Measurements from ENCODE around the gene SIGLEC14. TPM values are rescaled to one million over a fixed set of nuclear protein-coding genes. Genes with fewer than 3 reads are reported as not detected.
"Not testable (repeated sequence)": the region's sequence is repeated elsewhere in the genome, so short reads cannot be mapped to it uniquely, and the experiment has no call there.

SIGLEC14 gene
- total RNA-seq, 1 donor from 2014 or later: not detected

GRCh38 chr19:51632126-51632525 is 14.5 kb downstream of the SIGLEC14 start:
- H3K36me3 ChIP-seq (ENCODE audit: insufficient read depth, low read length): no peaks in the 10 kb centered on the region
- no peak overlapping the region for H3K4me3 Mint-ChIP-seq (ENCODE audit: unreplicated experiment)
- no peaks in the 10 kb centered on the region for H3K36me3 Mint-ChIP-seq (ENCODE audit: low read depth, unreplicated experiment)
- DNase-seq (ENCODE audit: low read depth) (no peak), FAIRE-seq (no peak)
- H3K4me1 ChIP-seq (ENCODE audit: insufficient read depth, low read length): no peaks in the 10 kb centered on the region
- no peaks in the 10 kb centered on the region for H3K79me2 ChIP-seq (ENCODE audit: insufficient read depth, low read length)
- H3K4me1 Mint-ChIP-seq (ENCODE audit: low read depth, unreplicated experiment): no peaks in the 10 kb centered on the region
- H3K9me3 ChIP-seq (ENCODE audit: insufficient read depth, low read depth, low read length): peaks cover 8% of the 10 kb centered on the region
- H3K27me3 ChIP-seq (ENCODE audit: insufficient read depth, low read length): no peaks in the 10 kb centered on the region
- no peak for TF ChIP-seq CTCF (IDR thresholded peaks at IDR 0.05; ENCODE audit: insufficient read depth, low read depth, low read length)
- no peak for TF ChIP-seq EZH2 (IDR thresholded peaks at IDR 0.05; ENCODE audit: insufficient read depth, low read length)
- H3K4me3 ChIP-seq (ENCODE audit: insufficient read depth, low read depth, low read length): no peak overlapping the region
- H3K4me2 ChIP-seq (ENCODE audit: low read length): no peak overlapping the region
- H3K9ac ChIP-seq (ENCODE audit: low read length): no peak overlapping the region
- no peak overlapping the region for H3K27ac ChIP-seq (ENCODE audit: low read depth, low read length)
- H3K9me3 Mint-ChIP-seq (ENCODE audit: unreplicated experiment): peaks cover 8% of the 10 kb centered on the region
- H2AFZ ChIP-seq (ENCODE audit: low read depth, low read length): no peak overlapping the region
- no peaks in the 10 kb centered on the region for H4K20me1 ChIP-seq (ENCODE audit: insufficient read depth, low read length)
- no peak overlapping the region for H3K27ac Mint-ChIP-seq (ENCODE audit: unreplicated experiment)
- no peaks in the 10 kb centered on the region for H3K27me3 Mint-ChIP-seq (ENCODE audit: low read depth, unreplicated experiment)

- not testable (repeated sequence) for H3K4me1 ChIP-seq (ENCODE audit: insufficient read depth, low read length); DNase-seq (ENCODE audit: low read depth); H3K27me3 Mint-ChIP-seq (ENCODE audit: low read depth, unreplicated experiment); H3K4me1 Mint-ChIP-seq (ENCODE audit: low read depth, unreplicated experiment); H3K79me2 ChIP-seq (ENCODE audit: insufficient read depth, low read length); H3K27me3 ChIP-seq (ENCODE audit: insufficient read depth, low read length); H3K27ac Mint-ChIP-seq (ENCODE audit: unreplicated experiment); H3K9ac ChIP-seq (ENCODE audit: low read length); H3K4me3 Mint-ChIP-seq (ENCODE audit: unreplicated experiment); H3K9me3 ChIP-seq (ENCODE audit: insufficient read depth, low read depth, low read length); H2AFZ ChIP-seq (ENCODE audit: low read depth, low read length); H3K36me3 ChIP-seq (ENCODE audit: insufficient read depth, low read length); FAIRE-seq; H3K36me3 Mint-ChIP-seq (ENCODE audit: low read depth, unreplicated experiment); H3K27ac ChIP-seq (ENCODE audit: low read depth, low read length); H4K20me1 ChIP-seq (ENCODE audit: insufficient read depth, low read length); H3K4me2 ChIP-seq (ENCODE audit: low read length); H3K4me3 ChIP-seq (ENCODE audit: insufficient read depth, low read depth, low read length)
- H3K9me3 Mint-ChIP-seq (ENCODE audit: unreplicated experiment): peaks cover 15% of the 10 kb centered on the region
Measured at GRCh38 chr19:51630315-51630714, 16.3 kb downstream of the SIGLEC14 start, which contains the start of gene SIGLEC5. Gene SIGLEC5 (minus strand): TSS chr19:51630401. CDS start chr19:51630335, 66 bp downstream.

GRCh38 chr19:51628153-51628939 is 18.3 kb downstream of the SIGLEC14 start:
- Mint-ChIP-seq H3K36me3 (ENCODE audit: low read depth, unreplicated experiment) (no peaks in the 10 kb centered on the region), H3K4me1 (ENCODE audit: low read depth, unreplicated experiment) (no peaks in the 10 kb centered on the region), H3K9me3 (ENCODE audit: unreplicated experiment) (peaks cover 17% of the 10 kb centered on the region), H3K4me3 (ENCODE audit: unreplicated experiment) (no peak overlapping the region), H3K27ac (ENCODE audit: unreplicated experiment) (no peak overlapping the region), H3K27me3 (ENCODE audit: low read depth, unreplicated experiment) (peaks cover 4% of the 10 kb centered on the region)
- Histone ChIP-seq H3K9ac (ENCODE audit: low read length) (no peak overlapping the region), H3K4me1 (ENCODE audit: insufficient read depth, low read length) (no peaks in the 10 kb centered on the region), H3K79me2 (ENCODE audit: insufficient read depth, low read length) (no peaks in the 10 kb centered on the region), H3K9me3 (ENCODE audit: insufficient read depth, low read depth, low read length) (peaks cover 6% of the 10 kb centered on the region), H4K20me1 (ENCODE audit: insufficient read depth, low read length) (no peaks in the 10 kb centered on the region), H2AFZ (ENCODE audit: low read depth, low read length) (no peak overlapping the region), H3K4me3 (ENCODE audit: insufficient read depth, low read depth, low read length) (no peak overlapping the region), H3K27ac (ENCODE audit: low read depth, low read length) (no peak overlapping the region), H3K27me3 (ENCODE audit: insufficient read depth, low read length) (no peaks in the 10 kb centered on the region), H3K4me2 (ENCODE audit: low read length) (no peak overlapping the region), H3K36me3 (ENCODE audit: insufficient read depth, low read length) (no peaks in the 10 kb centered on the region)
- no peak for DNase-seq (ENCODE audit: low read depth)
- no peak for TF ChIP-seq EZH2 (IDR thresholded peaks at IDR 0.05; ENCODE audit: insufficient read depth, low read length)
- no peak for TF ChIP-seq CTCF (IDR thresholded peaks at IDR 0.05; ENCODE audit: insufficient read depth, low read depth, low read length)
- FAIRE-seq: no peak

All from astrocyte (in vitro differentiated cells and primary cell).